AG04449 (cell line): ENCODE data around the gene SGSM2.

Experiments used
- CTCF ChIA-PET: fragments of 350-600 bp; formaldehyde crosslinking; extraction: SDS; loops from one replicate; lab custom pipeline; 2021; ENCODE audit warnings: antibody characterized with exemption; lab: Yijun Ruan, JAX
- POLR2A ChIA-PET: fragments of 400-600, 350-600 bp; formaldehyde crosslinking; extraction: SDS; loops from one replicate; lab custom pipeline; 2020; ENCODE audit warnings: antibody characterized with exemption, inconsistent platforms; lab: Yijun Ruan, JAX
- DNase-seq: peaks from one replicate; pipeline ENCODE4 v3.0.0-alpha.2; 2010; ENCODE audit warnings: low read depth, low spot score
- H3K4me3 ChIP-seq: 2 replicates; pipeline ENCODE4 v1.5.1; 2011; ENCODE audit warnings: low read depth, mild to moderate bottlenecking, control low read depth, low read length
- TF ChIP-seq, protein P1 (sequence below): IDR thresholded peaks from one replicate; pipeline ENCODE4 v1.5.1; 2011; ENCODE audit warnings: mild to moderate bottlenecking, moderate library complexity, low read length, control low read depth, inconsistent platforms; ENCODE audit not compliant: insufficient read depth; ENCODE audit errors: missing control alignments

SGSM2 gene

DNA sequence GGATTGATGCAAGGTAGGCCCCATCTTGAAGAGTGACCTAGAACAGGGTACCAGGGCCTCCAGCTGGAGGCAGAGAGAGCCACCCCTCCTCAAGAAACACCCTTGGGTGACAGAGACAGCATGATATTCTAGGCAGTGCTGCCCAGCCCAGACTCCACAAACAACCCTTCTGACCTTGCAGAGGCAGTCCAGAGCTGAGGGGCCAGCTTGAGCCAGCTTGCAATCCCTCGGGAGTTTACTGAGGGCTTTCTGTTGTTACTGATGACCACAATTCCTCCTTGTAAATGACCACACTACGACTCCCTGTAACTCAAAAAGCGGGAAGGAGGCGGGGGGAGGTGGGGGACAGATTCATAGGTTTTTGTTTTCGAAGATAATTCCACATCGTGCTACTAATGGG, 82.2 kb downstream of the SGSM2 start:
- TF ChIP-seq, protein P1, sequence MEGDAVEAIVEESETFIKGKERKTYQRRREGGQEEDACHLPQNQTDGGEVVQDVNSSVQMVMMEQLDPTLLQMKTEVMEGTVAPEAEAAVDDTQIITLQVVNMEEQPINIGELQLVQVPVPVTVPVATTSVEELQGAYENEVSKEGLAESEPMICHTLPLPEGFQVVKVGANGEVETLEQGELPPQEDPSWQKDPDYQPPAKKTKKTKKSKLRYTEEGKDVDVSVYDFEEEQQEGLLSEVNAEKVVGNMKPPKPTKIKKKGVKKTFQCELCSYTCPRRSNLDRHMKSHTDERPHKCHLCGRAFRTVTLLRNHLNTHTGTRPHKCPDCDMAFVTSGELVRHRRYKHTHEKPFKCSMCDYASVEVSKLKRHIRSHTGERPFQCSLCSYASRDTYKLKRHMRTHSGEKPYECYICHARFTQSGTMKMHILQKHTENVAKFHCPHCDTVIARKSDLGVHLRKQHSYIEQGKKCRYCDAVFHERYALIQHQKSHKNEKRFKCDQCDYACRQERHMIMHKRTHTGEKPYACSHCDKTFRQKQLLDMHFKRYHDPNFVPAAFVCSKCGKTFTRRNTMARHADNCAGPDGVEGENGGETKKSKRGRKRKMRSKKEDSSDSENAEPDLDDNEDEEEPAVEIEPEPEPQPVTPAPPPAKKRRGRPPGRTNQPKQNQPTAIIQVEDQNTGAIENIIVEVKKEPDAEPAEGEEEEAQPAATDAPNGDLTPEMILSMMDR: no peak
- DNase-seq: no peak
- ChIA-PET POLR2A (no interaction called here), CTCF (interaction anchor here (1.0 to 23.1 kb wide), 7 partner anchors 12 to 255 kb away, joined by 3 to 871 read pairs (median 4); no protein-coding TSS in a partner anchor)
- H3K4me3 ChIP-seq: no peak overlapping the region

DNA sequence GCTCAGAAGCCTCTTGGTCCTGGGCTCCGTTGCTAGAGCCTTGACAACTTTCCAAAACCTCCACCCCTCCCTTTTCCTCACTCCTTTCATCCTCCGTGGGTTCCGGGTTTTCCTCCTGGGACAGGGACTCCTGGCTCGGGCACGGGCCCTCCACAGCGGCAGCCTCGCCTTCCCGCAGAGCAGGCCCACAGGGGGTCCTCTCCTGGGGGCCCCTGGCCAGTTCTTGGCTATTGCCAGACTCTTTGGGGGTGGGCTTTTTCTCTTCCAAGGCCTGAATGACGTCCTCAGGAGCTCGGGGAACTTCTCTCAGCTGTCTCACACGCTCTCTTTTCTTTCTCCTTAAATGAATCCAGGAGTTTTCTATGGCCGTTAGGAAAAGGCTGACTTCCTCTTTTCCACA, 82.9 kb downstream of the SGSM2 start:
- ChIA-PET POLR2A (no interaction called here), CTCF (interaction anchor here (1.2 to 23.1 kb wide), 2 partner anchors 12 to 37 kb away, joined by 3 to 871 read pairs; no protein-coding TSS in a partner anchor)

DNA sequence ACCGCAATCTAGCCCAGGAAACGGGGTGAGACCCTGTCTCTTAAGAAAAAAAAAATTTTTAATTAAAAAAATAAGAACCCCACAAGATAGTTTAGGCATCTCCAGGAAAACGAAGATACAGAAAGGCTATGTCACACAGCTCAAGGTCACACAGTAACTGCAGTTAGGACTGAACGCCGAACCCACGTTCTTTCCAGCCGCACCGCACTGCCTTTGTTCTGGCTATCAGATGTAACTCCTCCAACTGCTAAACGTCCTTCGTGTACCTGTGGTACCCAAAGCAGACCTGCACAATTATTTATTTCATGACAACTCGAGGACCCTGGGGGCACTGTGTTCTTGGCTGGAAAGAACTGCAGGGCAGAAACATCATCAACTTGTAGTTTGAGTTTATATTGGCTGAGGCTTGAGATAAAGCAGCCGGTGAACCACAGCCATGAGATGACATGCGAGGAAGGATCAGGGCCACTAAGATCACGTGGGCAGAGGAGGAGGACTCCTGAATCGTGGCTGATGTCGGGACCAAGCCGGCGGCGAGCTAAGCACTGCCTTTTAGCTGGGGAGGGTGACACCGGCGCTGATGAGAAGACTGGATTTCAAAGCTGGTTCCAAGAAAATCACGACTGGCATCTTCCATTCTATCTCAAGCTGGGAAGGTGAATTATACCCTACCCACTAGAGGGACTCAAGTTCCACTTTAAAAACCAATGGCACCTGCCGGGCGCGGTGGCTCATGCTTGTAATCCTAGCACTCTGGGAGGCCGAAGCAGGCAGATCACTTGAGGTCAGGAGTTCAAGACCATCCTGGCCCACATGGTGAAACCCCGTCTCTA, 84.2 kb downstream of the SGSM2 start:
- H3K4me3 ChIP-seq: no peak overlapping the region
- TF ChIP-seq, protein P1: no peak
- ChIA-PET CTCF (interaction anchor here (0.8 to 23.1 kb wide), 3 partner anchors 10 to 243 kb away, joined by 3 to 871 read pairs (median 4); no protein-coding TSS in a partner anchor), POLR2A (no interaction called here)
- DNase-seq: no peak

More for the DNA sequence above, 82.9 kb downstream of the SGSM2 start:
- TF ChIP-seq, protein P1: no peak
- no peak overlapping the region for H3K4me3 ChIP-seq
- no peak for DNase-seq

DNA sequence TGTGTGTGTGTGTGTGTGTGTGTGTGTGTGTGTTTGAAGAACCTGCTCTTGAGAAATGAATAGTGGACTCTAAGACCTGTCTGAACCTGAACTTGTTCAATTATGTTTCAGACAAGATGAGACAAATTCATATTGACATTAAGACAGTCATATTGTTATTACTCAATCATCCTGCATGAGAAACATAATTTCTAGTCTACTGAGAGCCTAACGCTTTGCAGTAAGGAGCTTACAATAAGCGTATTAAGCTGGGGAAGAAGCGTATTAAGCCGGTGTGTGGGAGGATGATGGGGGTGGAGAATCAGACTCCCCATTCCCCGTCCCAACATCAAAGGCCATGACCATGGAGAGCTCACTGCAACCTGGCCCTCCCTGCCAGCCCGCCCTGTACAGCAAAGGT, 86.0 kb downstream of the SGSM2 start:
- H3K4me3 ChIP-seq: no peak overlapping the region
- ChIA-PET POLR2A (interaction anchor here (0.7 kb wide), 1 partner anchor 30 kb away, joined by 3 read pairs; no protein-coding TSS in a partner anchor), CTCF (interaction anchor here (1.1 to 23.1 kb wide), 2 partner anchors 40 to 252 kb away, joined by 3 to 871 read pairs; no protein-coding TSS in a partner anchor)
- no peak for DNase-seq
- TF ChIP-seq, protein P1: no peak

DNA sequence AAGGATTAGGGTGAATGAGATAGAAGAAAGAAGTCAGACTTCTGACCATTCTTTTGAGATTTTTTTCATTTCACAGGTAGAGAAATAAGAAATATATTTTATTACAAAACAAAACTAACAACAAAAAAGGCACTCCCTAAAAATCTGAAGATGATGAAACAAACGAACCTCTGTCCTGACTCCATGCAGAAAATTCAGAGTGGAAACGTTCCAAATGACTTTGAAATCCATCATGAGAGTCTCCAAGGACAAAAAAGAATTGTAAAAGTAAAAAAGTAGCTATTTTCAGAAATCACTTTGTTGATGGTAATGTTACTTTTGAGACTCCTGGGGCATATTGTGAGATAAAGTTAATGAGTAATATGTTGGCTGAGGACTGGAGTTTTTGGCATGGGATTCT, 89.9 kb downstream of the SGSM2 start:
- CTCF ChIA-PET: interaction anchor here (1.3 to 2.6 kb wide), 4 partner anchors 8 to 46 kb away, joined by 4 to 13 read pairs (median 8); no protein-coding TSS in a partner anchor
- POLR2A ChIA-PET: interaction anchor here (0.7 kb wide), 1 partner anchor 152 kb away, joined by 3 read pairs; no protein-coding TSS in a partner anchor
- TF ChIP-seq, protein P1: no peak
- no peak overlapping the region for H3K4me3 ChIP-seq
- no peak for DNase-seq

DNA sequence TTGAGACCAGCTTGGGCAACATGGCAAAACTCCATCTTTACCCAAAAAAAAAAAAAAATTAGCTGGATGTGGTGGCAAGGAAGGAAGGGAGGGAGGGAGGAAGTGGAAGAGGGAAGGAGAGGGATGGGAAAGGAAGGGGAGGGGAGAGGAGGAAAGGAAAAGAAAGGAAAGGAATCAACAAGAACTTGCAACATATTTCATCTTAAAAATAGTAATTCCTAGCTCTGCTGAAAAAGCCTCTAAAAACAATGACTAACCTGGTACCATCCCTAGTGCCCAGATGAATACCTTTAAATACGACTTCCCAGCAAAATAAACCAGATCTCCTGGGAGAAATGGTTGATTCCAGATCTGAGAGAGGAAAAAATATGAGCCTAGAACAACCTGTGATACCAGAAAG, 90.6 kb downstream of the SGSM2 start:
- no peak for DNase-seq
- TF ChIP-seq, protein P1: no peak
- ChIA-PET POLR2A (interaction anchor here (0.7 kb wide), 1 partner anchor 153 kb away, joined by 3 read pairs; no protein-coding TSS in a partner anchor), CTCF (interaction anchor here (1.3 to 2.6 kb wide), 4 partner anchors 8 to 46 kb away, joined by 4 to 13 read pairs (median 8); no protein-coding TSS in a partner anchor)
- no peak overlapping the region for H3K4me3 ChIP-seq
